Parathyroid adenoma (tissue), 2 donors: ENCODE results near the gene RBM33.

Experiments used
- H2AFZ ChIP-seq: fragments of 300-600 bp; sonication (generic); one replicate; pipeline ENCODE4 v1.7.0; 2017; ENCODE audit warnings: antibody characterized with exemption, mild to moderate bottlenecking
- H3K27ac ChIP-seq: fragments of 300-600 bp; sonication (generic); one replicate; pipeline ENCODE4 v1.7.0; 2017
- H3K27me3 ChIP-seq: fragments of 300-600 bp; sonication (generic); one replicate; pipeline ENCODE4 v1.7.0; 2017; ENCODE audit warnings: low read length; ENCODE audit not compliant: control insufficient read depth, insufficient read depth
- H3K36me3 ChIP-seq: fragments of 300-600 bp; sonication (generic); one replicate; pipeline ENCODE4 v1.7.0; 2017; ENCODE audit warnings: low read length; ENCODE audit not compliant: control insufficient read depth, insufficient read depth
- H3K4me1 ChIP-seq: fragments of 300-600 bp; sonication (generic); one replicate; pipeline ENCODE4 v1.7.0; 2017; ENCODE audit warnings: control low read depth
- H3K4me2 ChIP-seq: fragments of 300-600 bp; sonication (generic); one replicate; pipeline ENCODE4 v1.7.0; 2017; ENCODE audit warnings: low read length
- H3K4me3 ChIP-seq: fragments of 300-600 bp; sonication (generic); one replicate; pipeline ENCODE4 v1.7.0; 2017; ENCODE audit warnings: low read depth, low read length
- H3K79me2 ChIP-seq: fragments of 300-600 bp; sonication (generic); one replicate; pipeline ENCODE4 v1.7.0; 2017; ENCODE audit warnings: control low read depth
- H3K9ac ChIP-seq: fragments of 300-600 bp; sonication (generic); one replicate; pipeline ENCODE4 v1.7.0; 2017; ENCODE audit warnings: mild to moderate bottlenecking
- H3K9me3 ChIP-seq: fragments of 300-600 bp; sonication (generic); one replicate; pipeline ENCODE4 v1.7.0; 2017; ENCODE audit warnings: low read length; ENCODE audit not compliant: control insufficient read depth
- CTCF ChIP-seq: fragments of 300-600 bp; sonication (generic); IDR thresholded peaks from one replicate; pipeline ENCODE4 v1.7.0; 2017; ENCODE audit warnings: antibody characterized with exemption, mild to moderate bottlenecking
- donor health status: primary hyperparathyroidism.

The RBM33 gene

GRCh38 chr7:155680124-155680523, 35.7 kb downstream of the RBM33 start:
- Histone ChIP-seq H3K4me3 (no peak overlapping the region), H3K4me1 (peaks cover 6% of the 10 kb centered on the region), H3K27ac (no peak overlapping the region), H3K27me3 (no peaks in the 10 kb centered on the region), H2AFZ (no peak overlapping the region), H3K9ac (no peak overlapping the region), H3K4me2 (no peak overlapping the region), H3K79me2 (peaks cover 34% of the 10 kb centered on the region), H3K36me3 (no peaks in the 10 kb centered on the region), H3K9me3 (no peaks in the 10 kb centered on the region)
- no peak for TF ChIP-seq CTCF

- Histone ChIP-seq H3K27ac (no peak overlapping the region), H3K4me1 (peaks cover 6% of the 10 kb centered on the region), H2AFZ (no peak overlapping the region), H3K36me3 (no peaks in the 10 kb centered on the region), H3K9me3 (no peaks in the 10 kb centered on the region), H3K4me2 (no peak overlapping the region), H3K4me3 (no peak overlapping the region), H3K27me3 (no peaks in the 10 kb centered on the region), H3K9ac (no peak overlapping the region), H3K79me2 (peaks cover 38% of the 10 kb centered on the region)
- no peak for TF ChIP-seq CTCF
Observed at GRCh38 chr7:155680864-155681263, 36.4 kb downstream of the RBM33 start.

- Histone ChIP-seq H3K4me3 (no peak overlapping the region), H3K36me3 (no peaks in the 10 kb centered on the region), H3K27ac (no peak overlapping the region), H2AFZ (no peak overlapping the region), H3K4me2 (no peak overlapping the region), H3K79me2 (peaks cover 40% of the 10 kb centered on the region), H3K9ac (no peak overlapping the region), H3K4me1 (peaks cover 6% of the 10 kb centered on the region), H3K9me3 (no peaks in the 10 kb centered on the region), H3K27me3 (no peaks in the 10 kb centered on the region)
- no peak for TF ChIP-seq CTCF
Observed at GRCh38 chr7:155681663-155682062, 37.2 kb downstream of the RBM33 start.

GRCh38 chr7:155682484-155682883, 38.0 kb downstream of the RBM33 start:
- Histone ChIP-seq H3K4me2 (no peak overlapping the region), H3K9ac (no peak overlapping the region), H3K9me3 (no peaks in the 10 kb centered on the region), H3K4me1 (peaks cover 6% of the 10 kb centered on the region), H3K27me3 (no peaks in the 10 kb centered on the region), H2AFZ (no peak overlapping the region), H3K27ac (no peak overlapping the region), H3K79me2 (peaks cover 42% of the 10 kb centered on the region), H3K4me3 (no peak overlapping the region), H3K36me3 (no peaks in the 10 kb centered on the region)
- TF ChIP-seq CTCF: no peak

- Histone ChIP-seq H3K9me3 (no peaks in the 10 kb centered on the region), H3K27me3 (no peaks in the 10 kb centered on the region), H2AFZ (no peak overlapping the region), H3K36me3 (no peaks in the 10 kb centered on the region), H3K27ac (no peak overlapping the region), H3K4me3 (no peak overlapping the region), H3K4me1 (peaks cover 6% of the 10 kb centered on the region), H3K79me2 (peaks cover 45% of the 10 kb centered on the region), H3K9ac (no peak overlapping the region), H3K4me2 (no peak overlapping the region)
- no peak for TF ChIP-seq CTCF
Observed at GRCh38 chr7:155683098-155683497, 38.6 kb downstream of the RBM33 start.
